Embryonic facial prominence (tissue), 1 donor: Measurements from ENCODE around the gene HS3ST5.
"Not testable (repeated sequence)": the region's sequence is repeated elsewhere in the genome, so short reads cannot be mapped to it uniquely, and the experiment has no call there.

Experiments used
- DNase-seq: peaks from one replicate; pipeline ENCODE4 v3.0.0-alpha.2; 2016; ENCODE audit errors: extremely low spot score

Gene HS3ST5

DNA sequence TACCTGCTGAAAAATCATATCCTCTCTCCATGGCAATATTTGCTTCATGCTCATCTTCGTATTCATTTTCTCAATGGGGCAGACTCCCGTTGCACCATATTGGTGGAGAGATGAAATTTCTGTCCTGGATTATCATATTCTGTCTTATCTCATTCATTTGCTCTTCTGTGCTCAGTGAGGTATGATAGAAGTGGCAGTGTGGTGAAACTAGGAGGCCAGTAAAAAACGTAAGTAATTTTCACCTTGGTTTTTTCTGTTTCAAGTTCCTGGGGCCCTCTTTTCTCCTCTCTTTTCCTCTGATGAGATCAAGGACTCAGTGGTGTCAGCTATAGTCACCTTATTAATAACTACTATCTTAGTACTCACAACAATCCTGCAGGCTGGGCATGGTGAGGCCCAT is 189.4 kb downstream of the HS3ST5 start:
- DNase-seq, result no peak

DNA sequence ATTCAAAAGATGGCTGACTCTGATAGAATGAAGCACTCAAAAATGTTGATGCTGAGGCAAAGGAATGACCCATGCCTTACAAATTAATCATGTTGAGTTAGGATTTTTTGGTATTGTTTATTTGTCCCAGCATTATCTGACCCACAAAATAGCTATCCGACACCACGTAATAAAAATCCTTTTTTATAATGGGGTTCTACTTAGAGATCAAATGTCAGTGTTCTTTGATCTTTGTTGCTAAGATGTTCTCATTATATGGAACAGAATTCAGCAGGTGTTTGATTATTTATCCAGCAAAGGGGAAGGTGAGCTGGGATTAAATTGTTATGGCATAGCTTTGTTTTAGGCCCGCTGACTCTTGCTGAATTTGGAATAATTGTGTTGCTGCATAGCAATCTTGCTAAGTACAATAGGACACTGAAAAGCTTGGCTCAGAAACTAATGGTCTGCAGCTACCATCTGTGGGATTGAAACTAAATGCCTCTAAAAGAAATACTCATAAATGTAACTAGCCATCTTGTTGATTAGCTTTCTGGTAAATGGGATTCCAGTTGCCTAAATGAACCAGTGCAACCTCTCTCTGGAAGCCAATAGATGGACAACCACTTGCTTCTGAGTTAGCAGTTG is 191.6 kb downstream of the HS3ST5 start:
- DNase-seq, result no peak

DNA sequence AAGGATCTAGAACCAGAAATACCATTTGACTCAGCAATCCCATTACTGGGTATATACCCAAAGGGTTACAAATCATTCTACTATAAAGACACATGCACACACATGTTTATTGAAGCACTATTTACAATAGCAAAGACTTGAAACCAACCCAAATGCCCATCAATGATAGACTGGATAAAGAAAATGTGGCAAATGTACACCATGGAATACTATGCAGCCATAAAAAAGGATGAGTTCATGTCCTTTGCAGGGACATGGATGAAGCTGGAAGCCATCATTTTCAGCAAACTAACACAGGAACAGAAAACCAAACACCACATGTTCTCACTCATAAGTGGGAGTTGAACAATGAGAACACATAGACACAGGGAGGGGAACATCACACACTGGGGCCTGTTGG is 193.6 kb downstream of the HS3ST5 start:
- DNase-seq, result not testable (repeated sequence)

- no peak for DNase-seq
Observed at GRCh38 chr6:114144887-114145851, 197.7 kb downstream of the HS3ST5 start.

DNA sequence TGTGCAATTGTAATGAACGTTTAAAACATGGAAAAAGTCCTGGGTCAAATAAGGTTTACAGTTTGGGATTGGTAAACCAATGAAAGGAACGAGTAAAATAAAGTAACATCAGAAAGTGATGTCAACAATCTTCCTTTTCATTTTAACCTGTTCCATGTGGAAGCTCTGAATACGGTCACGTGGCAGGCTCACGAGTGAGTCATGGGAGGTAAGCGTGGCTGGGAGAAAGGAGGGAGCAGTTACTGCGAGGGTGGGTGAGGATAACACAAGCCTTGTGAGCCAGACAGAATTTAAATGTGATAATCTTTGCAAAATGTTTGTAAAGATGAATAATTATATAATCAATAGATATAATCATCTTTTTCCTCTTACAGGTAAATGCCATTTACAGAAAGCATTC is 200.6 kb downstream of the HS3ST5 start:
- DNase-seq, result no peak

GRCh38 chr6:114140416-114140815 is 202.4 kb downstream of the HS3ST5 start:
- no peak for DNase-seq

DNA sequence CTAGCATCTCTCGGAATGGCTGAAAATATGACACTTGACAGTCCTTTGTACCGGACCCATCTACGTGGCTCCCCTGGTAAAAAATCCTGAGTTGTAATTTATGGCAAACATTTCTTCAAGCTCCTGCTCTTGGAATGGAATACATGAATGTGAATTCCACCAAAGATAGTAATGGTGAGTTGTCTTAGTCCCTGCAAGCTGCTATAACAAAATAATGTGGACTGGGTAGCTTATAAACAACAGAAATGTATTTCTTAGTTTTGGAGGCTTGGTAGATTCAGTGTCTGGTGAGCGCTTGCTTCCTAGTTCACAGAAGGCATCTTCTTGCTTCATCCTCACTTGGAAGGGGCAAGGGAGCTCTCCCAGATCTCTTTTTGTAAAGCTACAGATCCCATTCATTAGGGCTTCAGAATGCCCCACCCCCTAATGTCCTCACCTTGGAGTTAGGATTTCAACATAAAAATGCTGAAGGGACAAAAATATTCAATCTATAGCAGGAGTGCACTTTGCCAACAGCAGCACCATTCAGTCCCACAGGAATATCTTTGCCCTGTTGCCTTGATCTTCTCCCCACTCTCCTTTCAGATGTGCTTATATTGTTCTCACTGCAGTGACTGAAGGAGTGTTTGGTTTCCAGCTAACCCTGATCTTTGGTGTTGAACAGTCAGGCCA is 204.1 kb downstream of the HS3ST5 start:
- no peak for DNase-seq

DNA sequence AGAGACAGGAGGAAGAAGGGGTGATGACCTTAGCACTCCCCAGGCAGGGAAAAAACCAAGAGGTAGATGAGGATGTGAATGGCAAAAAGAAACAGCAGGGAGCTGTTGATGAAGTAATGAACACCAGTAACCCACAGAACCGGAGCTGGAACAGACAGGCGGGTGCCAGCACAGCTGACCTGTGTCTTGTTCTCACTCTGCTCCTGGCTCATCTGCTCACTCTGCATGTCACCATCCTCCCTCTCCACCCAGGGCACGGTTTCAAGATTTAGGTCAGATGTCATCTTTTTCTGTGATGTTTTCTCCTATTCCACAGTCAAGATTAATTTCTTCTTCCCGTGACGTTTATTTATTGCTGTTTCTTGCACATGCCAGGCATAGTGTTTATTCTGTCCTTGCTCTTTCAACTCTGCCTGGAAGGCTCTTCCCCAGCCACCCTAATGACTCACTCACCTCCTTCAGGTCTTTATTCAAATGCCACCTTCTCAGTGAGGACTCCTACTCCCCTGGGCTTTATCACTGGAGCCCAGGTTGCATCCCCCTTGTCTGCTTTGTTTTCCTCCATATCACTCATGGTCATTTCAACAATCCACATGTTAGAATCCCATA is 207.4 kb downstream of the HS3ST5 start:
- no peak for DNase-seq

GRCh38 chr6:114133816-114134215 is 209.0 kb downstream of the HS3ST5 start:
- no peak for DNase-seq

GRCh38 chr6:114131945-114132344 is 210.9 kb downstream of the HS3ST5 start:
- DNase-seq, result no peak

DNA sequence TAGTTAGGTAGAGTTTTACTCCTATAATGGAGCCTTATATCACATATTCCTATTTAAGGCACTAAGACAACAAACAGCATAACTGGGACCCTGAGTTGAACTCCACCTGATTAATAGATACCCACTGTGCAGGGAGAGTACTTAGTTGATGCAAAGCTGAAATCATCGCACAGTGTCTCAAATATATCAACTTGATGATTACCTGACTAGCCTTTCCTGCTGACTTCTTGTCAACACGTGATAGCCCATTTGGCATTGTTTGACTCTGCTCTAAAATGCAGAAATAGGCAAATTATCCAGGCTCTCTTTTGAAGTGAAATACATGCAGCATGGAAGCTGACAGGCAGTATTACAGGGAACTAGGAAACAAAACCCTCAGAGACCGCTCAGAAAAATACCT is 217.2 kb downstream of the HS3ST5 start:
- no peak for DNase-seq

DNA sequence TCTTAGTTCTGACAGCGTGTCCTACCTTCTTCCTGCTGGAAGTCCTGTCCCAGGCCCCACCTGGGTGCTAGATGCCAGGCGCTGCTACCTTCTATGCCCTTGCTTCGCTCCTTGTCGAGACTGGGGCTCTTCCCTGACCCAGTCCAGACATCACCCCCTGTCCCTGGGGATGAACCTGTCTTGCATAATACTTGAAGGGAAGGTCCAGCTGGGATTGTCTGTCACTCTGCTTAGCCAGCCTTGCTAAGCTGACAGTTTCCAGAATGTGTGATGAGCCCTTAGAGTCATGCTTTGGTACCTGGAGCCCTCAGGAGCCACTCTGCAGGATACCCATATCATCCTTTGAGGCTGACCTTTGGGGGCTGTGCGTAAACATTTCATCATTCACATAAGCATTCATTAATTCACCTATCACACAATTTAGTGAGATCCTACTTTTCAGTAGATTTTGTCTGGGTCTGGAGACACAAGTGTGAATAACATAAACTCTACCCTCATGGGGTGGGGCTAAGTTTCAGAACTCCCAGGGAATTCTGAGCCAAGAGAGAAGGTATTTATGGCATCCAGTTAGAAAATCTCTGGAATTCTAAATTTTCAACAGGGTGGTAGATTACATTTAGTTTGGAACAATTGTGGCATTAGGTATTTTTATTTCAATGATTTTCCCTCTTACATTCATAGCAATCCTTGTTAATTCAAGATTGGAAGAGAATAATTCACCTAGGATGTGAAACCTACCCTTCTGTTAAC is 220.7 kb downstream of the HS3ST5 start:
- DNase-seq, result no peak

- no peak for DNase-seq
Observed at GRCh38 chr6:114119056-114119455, 223.8 kb downstream of the HS3ST5 start.

GRCh38 chr6:114115652-114116051 is 227.2 kb downstream of the HS3ST5 start:
- DNase-seq, result no peak

GRCh38 chr6:114108119-114109002 is 234.5 kb downstream of the HS3ST5 start:
- DNase-seq, result no peak

DNA sequence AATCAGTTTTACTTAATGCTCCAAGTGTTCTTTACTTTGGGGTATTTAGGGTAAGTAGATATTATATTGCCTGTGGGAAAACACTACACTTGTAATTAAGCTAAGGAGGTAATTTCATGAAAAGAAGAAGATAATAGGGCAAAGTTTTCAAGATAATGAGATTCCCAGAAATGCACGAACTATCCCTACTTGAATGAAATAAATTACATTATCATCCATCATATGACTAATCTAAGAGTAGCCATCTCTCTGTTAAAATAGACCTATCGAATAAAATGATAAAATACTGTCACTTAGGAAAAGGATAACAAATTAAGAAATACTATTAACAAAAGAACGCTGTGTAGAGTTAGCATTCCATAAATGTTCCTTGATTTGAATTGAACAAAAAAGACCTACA is 236.8 kb downstream of the HS3ST5 start:
- no peak for DNase-seq

DNA sequence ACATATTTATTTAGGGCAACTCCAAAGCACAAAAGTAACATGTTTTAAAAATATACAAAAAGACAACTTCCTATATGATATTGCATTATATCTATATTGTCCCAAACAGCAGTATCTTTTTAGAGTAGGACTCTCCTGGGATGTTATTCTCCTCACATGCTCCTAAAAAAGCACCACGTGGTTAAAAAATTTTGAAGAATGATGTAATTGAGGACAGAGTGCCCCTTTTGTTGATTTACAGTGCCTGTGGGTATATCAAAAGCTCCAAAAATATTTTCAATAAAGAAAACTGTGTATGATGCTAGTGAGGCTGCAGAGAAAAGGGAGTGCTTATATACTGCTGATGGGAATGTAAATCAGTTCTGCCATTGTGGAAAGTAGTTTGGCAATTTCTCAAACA is 241.6 kb downstream of the HS3ST5 start:
- DNase-seq, result no peak

DNA sequence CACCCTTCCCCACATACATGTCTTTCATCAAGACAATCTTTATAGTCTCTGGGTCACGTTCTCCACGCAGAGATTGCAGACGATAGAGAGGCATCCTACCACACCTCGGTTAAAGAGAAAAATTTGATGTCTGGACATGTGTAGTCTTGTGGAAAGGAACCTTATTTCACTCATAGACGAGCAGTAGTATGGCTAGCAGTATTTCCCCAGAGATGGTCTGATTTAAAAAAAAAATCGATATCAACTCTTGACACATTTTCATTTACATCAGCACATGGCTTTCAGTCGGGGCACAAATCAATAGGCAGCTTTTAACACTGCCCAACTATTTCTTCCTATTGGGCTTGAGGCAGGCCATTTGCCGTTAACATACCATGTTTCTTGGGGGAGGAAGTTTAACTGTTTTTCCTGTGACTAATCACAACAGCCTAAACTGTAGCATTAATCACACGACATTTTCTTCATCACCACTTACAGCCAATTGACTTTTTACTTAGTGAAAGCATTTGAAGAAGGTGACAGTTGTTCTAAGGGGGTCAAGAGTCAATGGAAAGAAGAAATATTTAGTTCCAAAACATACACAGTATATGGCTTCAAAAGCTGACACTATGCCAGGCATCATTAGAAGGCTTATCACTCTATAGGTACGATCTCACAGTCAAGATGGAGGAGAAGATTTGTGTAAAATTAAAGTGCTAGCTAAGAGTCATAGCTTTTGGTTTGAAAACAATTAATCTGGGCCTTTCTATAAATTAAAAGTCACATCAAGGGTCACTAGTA is 242.4 kb downstream of the HS3ST5 start:
- no peak for DNase-seq

DNA sequence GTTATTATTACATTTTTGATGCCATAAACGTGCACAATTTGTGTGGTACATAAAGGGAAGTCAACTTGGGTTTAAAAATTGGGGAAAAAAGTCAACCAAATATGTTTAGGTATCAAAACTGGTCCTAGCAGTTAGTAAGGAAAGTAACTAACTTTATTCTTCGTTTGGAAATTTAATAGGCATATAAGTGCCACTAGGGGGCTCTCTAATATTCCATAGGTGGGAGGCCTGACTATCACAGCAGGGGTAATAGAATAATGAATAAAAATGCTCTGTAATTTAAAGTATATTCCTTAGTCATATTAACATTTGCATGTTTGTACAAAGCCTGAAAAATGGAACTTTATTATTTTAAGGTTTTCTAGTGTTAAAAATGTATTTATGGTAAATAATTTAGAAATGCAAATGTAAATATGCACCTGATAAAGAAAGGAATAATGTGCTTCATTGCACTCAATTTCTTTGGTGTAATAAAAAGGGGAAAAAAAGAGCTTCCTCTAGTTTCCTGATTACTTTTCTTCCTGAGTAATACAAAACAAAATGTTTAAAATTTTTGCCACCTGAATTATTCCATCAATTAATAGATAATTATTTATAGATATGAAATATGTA is 246.2 kb downstream of the HS3ST5 start:
- peak; percentile 21 for DNase-seq
